Muscle layer of colon (tissue), 2 donors: ENCODE data around the gene RPS27L.

Source experiments
- H3K27ac ChIP-seq: one replicate; pipeline ENCODE4 v1.7.0; 2013; ENCODE audit warnings: low read depth, mild to moderate bottlenecking, low read length, moderate library complexity
- H3K27me3 ChIP-seq, 2 donors: one replicate each; pipeline ENCODE4 v1.7.0; 2013; ENCODE audit warnings: low read length in 2 of 2, mild to moderate bottlenecking in 2 of 2; ENCODE audit not compliant: insufficient read depth in 2 of 2, control insufficient read depth in 1 of 2
- H3K36me3 ChIP-seq: one replicate; pipeline ENCODE4 v1.7.0; 2013; ENCODE audit warnings: mild to moderate bottlenecking, low read length; ENCODE audit not compliant: insufficient read depth
- H3K4me1 ChIP-seq: one replicate; pipeline ENCODE4 v1.7.0; 2013; ENCODE audit warnings: mild to moderate bottlenecking, low read length; ENCODE audit not compliant: insufficient read depth
- H3K4me3 ChIP-seq, 2 donors: one replicate each; pipeline ENCODE4 v1.7.0; 2013; ENCODE audit warnings: low read length in 2 of 2, low read depth in 1 of 2, mild to moderate bottlenecking in 1 of 2, moderate library complexity in 1 of 2
- H3K9ac ChIP-seq: one replicate; pipeline ENCODE4 v1.7.0; 2013; ENCODE audit warnings: low read length
- H3K9me3 ChIP-seq: one replicate; pipeline ENCODE4 v1.7.0; 2013; ENCODE audit warnings: mild to moderate bottlenecking, low read length
- donor health status: abdominal sarcoma.
- donor health status: Adenocarcinoma of cecum.

RPS27L gene

DNA sequence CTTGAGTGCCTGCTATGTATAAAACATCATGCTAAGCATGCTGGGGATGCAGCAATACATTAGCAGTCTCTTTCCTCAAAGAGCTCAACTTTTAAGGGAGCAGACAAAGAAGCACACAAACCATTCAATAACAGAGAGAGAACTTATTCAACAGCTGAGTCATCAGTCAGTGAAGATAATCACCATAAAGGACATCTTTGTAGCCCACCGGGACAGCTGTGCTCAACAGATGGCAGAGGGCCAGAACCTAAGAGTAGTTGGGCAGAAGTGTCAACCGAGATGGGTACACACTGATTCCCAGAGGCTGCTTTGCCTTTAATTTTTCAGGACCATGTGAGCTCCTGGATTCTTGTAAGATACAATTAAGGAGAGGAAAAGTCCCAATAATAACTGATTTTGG, 27.9 kb upstream of the RPS27L start:
- H3K9me3 ChIP-seq = no peaks in the 10 kb centered on the region
- H3K27ac ChIP-seq = no peak overlapping the region

DNA sequence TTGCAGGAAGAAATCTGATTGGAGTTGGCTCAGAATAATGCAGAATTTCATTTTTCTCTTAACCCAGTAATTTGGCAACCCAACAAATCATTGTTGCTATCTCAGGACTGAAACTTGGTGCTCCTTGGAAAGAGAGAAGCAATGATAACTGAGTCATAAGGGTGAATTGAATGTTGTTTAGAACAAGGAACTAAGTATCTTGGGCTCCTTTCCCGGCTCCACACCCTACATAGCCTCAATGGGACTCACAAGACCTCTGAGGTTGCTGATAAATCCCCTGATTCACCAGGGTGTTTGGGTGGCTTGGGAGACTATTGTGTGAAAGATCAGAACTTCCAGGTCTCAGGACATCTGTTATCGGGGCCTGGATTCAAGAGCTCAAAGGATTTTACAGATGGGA, 24.4 kb upstream of the RPS27L start:
- Histone ChIP-seq H3K9me3 (no peaks in the 10 kb centered on the region), H3K27ac (no peak overlapping the region), H3K9ac (no peak overlapping the region), H3K4me1 (no peaks in the 10 kb centered on the region), H3K4me3 (no peak overlapping the region), H3K36me3 (no peaks in the 10 kb centered on the region), H3K27me3 (no peaks in the 10 kb centered on the region)

More for the DNA sequence above, 27.9 kb upstream of the RPS27L start:
- Histone ChIP-seq H3K4me1 (no peaks in the 10 kb centered on the region), H3K27me3 (no peaks in the 10 kb centered on the region), H3K36me3 (no peaks in the 10 kb centered on the region), H3K9ac (no peak overlapping the region), H3K4me3 (no peak overlapping the region)

DNA sequence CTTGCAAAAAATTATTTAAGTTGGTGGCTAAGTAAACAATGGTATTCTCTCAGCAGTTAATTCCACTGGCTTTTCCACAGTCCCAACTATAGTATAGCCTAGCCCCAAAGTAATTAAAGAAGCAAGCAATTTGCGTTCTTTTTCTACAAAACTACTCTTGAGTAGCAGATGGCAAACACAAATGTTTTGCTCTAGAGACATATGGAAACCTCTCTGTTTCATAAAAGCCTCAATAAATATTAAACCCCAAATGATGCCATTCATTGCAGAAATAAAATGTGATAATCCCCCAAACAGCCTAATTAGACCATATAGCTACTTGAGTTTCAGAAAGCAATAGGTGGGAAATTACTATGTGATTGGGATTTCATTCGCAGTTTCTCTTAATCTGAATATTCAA, 23.5 kb upstream of the RPS27L start:
- Histone ChIP-seq H3K4me1 (no peaks in the 10 kb centered on the region), H3K9me3 (no peaks in the 10 kb centered on the region), H3K27me3 (no peaks in the 10 kb centered on the region), H3K27ac (no peak overlapping the region), H3K9ac (no peak overlapping the region), H3K36me3 (no peaks in the 10 kb centered on the region), H3K4me3 (no peak overlapping the region)

DNA sequence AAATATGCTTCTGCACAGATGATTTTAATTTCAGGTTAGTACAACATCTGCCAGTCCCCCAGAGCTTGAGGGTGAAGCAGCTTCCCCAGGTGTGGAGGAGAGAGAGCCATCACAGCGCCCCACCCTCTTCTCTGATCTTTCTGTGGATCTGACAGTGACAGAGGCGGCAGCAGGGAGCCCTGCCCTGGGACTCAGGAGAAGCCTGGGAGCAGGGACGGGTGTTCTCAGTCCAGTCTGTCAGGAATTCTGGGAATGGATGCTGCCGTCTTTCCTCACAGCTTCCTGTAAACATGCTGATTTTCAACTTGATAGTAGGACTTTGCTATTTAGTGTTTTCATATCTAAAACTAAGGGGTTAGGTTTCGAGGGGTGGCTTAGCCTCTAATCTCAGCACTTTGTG, 20.8 kb upstream of the RPS27L start:
- Histone ChIP-seq H3K27me3 (no peaks in the 10 kb centered on the region), H3K9me3 (no peaks in the 10 kb centered on the region), H3K4me3 (no peak overlapping the region), H3K9ac (no peak overlapping the region), H3K36me3 (no peaks in the 10 kb centered on the region), H3K27ac (no peak overlapping the region), H3K4me1 (no peaks in the 10 kb centered on the region)

DNA sequence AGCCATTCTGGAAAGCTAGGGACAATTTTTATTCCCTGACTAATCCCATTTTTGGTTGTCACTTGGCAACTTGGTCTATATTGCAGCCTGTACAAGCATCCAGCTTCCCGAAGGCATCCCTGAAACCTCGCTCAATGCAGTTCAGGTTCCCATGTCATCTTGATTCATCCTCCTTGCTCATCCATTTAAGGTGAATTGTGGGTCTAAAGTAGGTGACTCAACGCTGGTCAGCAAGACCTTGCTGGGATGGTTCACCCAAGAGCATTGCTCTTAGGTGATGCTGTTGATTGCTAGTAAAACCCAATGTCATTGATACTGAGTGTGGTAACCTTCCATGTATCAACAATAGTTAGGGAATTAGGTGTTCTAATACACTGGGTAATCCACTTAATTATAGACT, 19.0 kb upstream of the RPS27L start:
- H3K9ac ChIP-seq = no peak overlapping the region
- no peaks in the 10 kb centered on the region for H3K4me1 ChIP-seq
- no peak overlapping the region for H3K27ac ChIP-seq
- no peaks in the 10 kb centered on the region for H3K36me3 ChIP-seq
- no peak overlapping the region for H3K4me3 ChIP-seq
- no peaks in the 10 kb centered on the region for H3K27me3 ChIP-seq
- no peaks in the 10 kb centered on the region for H3K9me3 ChIP-seq

DNA sequence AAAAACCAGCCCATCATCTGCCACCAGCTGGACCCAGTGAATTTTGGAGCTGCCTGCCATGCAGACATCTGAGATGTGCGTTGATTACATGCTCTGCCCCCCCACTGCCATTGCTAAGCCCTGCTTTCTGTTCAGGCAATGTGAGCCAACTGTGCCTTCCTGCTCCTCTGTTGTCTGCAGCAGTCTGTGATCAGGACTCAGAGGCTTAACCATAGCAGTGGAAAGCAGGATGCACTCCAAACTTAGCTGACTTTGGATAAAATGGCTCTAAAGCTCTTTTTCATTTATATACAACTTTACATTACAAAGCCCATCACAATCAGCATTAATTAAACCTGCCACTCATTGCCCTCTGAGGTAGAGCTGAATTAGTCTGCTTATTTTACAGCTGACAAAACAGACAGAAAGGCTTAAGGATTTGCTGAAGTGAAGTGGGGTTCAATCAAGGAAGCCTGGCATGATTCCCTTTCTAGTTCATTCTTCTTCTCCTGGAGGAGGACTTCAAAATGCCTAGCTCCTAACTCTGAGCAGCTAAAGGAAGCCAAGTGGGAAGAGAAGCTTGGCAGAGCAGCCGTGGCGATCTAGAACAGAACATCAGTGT, 15.7 kb upstream of the RPS27L start:
- Histone ChIP-seq H3K27ac (no peak overlapping the region), H3K4me1 (no peaks in the 10 kb centered on the region), H3K36me3 (no peaks in the 10 kb centered on the region), H3K9me3 (no peaks in the 10 kb centered on the region), H3K4me3 (no peak overlapping the region), H3K9ac (no peak overlapping the region), H3K27me3 (no peaks in the 10 kb centered on the region)

DNA sequence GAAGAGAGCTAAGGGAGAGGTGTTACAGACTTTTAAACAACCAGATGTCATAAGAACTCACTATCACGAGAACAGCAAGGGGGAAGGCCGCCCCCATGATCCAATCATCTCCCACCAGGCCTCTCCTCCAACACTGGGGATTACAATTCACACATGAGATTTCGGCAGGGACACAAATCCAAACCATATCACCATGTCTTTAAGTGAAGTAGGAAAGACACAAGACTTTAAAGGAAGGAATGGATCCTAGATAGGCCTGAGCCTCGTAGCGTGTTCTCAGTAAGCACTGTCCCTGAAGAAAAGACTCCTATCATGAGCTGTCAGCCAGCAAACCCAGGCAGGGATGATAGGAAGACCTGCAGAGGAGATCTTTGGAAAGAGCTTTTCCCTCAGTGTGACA, 15.1 kb upstream of the RPS27L start:
- H3K4me1 ChIP-seq = no peaks in the 10 kb centered on the region
- no peak overlapping the region for H3K9ac ChIP-seq
- no peak overlapping the region for H3K4me3 ChIP-seq
- no peaks in the 10 kb centered on the region for H3K9me3 ChIP-seq
- no peaks in the 10 kb centered on the region for H3K27me3 ChIP-seq
- no peaks in the 10 kb centered on the region for H3K36me3 ChIP-seq
- H3K27ac ChIP-seq = no peak overlapping the region

DNA sequence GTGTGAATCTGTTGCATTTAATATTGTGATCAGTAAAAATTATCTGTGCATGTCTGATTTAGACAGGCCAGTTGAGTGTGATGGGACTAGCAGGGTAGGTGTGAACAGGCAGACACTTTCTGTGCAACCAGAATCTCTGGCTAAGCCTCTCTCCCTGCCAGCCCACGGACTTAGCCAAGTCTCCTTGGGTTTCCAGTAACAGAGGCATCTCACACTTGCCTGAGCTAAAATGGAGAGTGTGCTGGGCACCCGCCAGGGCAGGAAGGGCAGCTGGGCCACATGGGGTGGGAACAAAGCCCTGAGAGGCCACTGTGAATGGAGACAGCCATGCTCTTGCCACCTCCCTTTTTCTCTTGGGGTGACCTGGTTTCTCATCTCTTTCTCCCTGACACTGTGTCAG, 12.5 kb upstream of the RPS27L start:
- no peaks in the 10 kb centered on the region for H3K27me3 ChIP-seq
- H3K27ac ChIP-seq = no peak overlapping the region
- H3K4me1 ChIP-seq = no peaks in the 10 kb centered on the region
- no peaks in the 10 kb centered on the region for H3K36me3 ChIP-seq
- no peaks in the 10 kb centered on the region for H3K9me3 ChIP-seq
- no peak overlapping the region for H3K9ac ChIP-seq
- H3K4me3 ChIP-seq = no peak overlapping the region

DNA sequence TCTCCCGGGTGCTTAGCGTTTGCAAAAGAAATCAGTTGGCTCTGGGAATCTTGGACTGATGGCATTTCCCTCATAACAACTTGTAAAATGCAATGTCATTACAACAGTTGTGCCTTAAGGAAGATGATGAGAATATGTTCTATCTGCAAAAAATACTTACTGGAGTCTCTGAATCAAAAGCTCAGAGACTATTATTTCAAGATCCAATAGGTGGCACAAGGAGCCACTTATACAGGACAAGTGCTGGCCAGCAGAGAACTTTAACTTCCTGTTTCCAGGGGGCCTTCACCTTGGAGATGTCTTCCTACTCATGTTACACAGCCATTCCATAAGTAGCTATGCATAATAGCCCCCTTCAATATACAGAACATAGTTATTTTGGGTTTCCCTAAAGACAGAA, 8.9 kb upstream of the RPS27L start:
- Histone ChIP-seq H3K9me3 (no peaks in the 10 kb centered on the region), H3K36me3 (no peaks in the 10 kb centered on the region)

DNA sequence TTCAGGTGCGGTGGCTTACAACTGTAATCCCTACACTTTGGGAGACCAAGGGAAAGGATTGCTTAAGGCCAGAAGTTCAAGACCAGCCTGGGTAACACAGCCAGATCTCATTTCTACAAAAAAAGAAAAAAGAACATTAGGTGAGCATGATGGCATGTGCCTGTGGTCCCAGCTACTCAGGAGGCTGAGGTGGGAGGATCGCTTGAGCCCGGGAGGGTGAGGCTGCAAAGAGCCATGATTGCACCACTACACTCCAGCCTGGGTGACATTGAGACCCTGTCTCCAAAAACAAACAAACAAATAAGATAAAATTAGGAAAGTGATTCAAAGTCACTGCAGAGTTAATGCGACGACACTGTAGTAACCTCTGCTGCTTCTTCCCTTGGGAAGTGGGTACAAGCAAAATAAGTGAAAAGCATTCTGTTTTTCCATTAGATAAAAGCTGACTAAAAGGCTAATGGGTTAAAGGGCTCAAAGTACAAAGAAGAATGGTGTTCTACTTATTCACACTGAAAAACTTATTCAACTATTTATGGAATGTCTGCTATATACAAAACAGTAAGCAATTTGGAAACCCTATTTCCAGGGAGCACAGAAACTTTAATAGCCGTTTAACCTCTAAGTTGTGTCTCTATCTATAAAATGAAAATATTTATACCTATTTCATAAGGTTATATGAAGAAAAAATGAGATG, 8.0 kb upstream of the RPS27L start:
- H3K9me3 ChIP-seq = no peaks in the 10 kb centered on the region
- H3K9ac ChIP-seq = no peak overlapping the region
- H3K27me3 ChIP-seq = no peaks in the 10 kb centered on the region
- no peak overlapping the region for H3K27ac ChIP-seq
- no peaks in the 10 kb centered on the region for H3K4me1 ChIP-seq
- no peak overlapping the region for H3K4me3 ChIP-seq
- H3K36me3 ChIP-seq = no peaks in the 10 kb centered on the region

More for the DNA sequence above, 8.9 kb upstream of the RPS27L start:
- Histone ChIP-seq H3K27ac (no peak overlapping the region), H3K4me1 (no peaks in the 10 kb centered on the region), H3K27me3 (no peaks in the 10 kb centered on the region), H3K9ac (no peak overlapping the region), H3K4me3 (no peak overlapping the region)

DNA sequence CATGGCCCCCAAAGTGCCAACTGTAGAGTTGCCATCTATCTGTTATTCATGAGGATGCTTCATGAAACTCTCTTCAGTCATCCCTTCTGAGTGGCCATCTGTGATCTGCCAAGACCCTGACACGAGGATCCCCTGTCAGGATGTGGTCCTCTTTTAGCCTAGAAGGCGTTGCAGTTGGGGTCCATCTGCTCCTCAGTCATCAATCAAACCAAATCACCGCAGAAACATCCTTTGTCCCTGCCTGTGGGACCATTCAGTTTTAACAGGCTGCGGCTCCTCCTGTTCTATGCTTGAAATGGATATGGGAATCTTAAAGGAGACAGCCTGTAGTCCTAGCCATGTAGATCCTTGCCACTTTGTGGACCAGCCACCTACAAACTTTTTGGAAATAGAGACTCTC, 5.9 kb upstream of the RPS27L start:
- Histone ChIP-seq H3K9ac (no peak overlapping the region), H3K36me3 (no peaks in the 10 kb centered on the region), H3K27me3 (no peaks in the 10 kb centered on the region), H3K4me3 (no peak overlapping the region), H3K4me1 (no peaks in the 10 kb centered on the region), H3K27ac (no peak overlapping the region), H3K9me3 (no peaks in the 10 kb centered on the region)

DNA sequence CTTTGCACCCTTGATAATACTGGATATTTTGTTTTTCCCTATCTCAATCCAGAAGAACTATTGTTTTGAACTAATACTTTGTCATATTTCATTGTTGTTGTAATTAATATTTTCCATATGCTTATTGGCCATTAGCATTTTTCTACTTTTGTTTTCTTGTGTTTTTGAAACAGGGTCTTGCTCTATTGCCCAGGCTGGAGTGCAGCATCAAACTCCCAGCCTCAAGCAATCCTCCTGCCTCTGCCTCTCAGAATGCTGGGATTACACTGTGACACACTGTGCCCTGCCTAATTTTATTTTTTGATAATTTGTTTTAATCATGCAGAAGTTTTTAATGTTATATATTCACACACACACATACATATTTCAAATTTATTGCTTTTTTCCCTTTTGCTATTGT, 3.4 kb upstream of the RPS27L start:
- Histone ChIP-seq H3K36me3 (no peaks in the 10 kb centered on the region), H3K9me3 (no peaks in the 10 kb centered on the region), H3K27me3 (no peaks in the 10 kb centered on the region), H3K9ac (no peak overlapping the region), H3K27ac (no peak overlapping the region), H3K4me1 (no peaks in the 10 kb centered on the region), H3K4me3 (no peak overlapping the region)
